Measurements from ENCODE around the gene ATOH7.
"Not testable (repeated sequence)": the region's sequence is repeated elsewhere in the genome, so short reads cannot be mapped to it uniquely, and the experiment has no call there.

The ATOH7 gene

GRCh38 chr10:68235111-68235510 is 3.2 kb upstream of the ATOH7 start:
- DNase-seq = no peak

GRCh38 chr10:68233046-68233445 is 1.1 kb upstream of the ATOH7 start:
- no peak for DNase-seq

GRCh38 chr10:68231106-68231816 is 652 bp downstream of the ATOH7 start:
- peak; percentile 11 for DNase-seq

GRCh38 chr10:68230268-68230667 is 1.6 kb downstream of the ATOH7 start:
- no peak for DNase-seq

- DNase-seq = no peak
Measured at GRCh38 chr10:68224810-68225209, 7.1 kb downstream of the ATOH7 start.

- no peak for DNase-seq
Measured at GRCh38 chr10:68223535-68224165, 8.3 kb downstream of the ATOH7 start.

GRCh38 chr10:68222391-68222790 is 9.5 kb downstream of the ATOH7 start:
- DNase-seq = no peak

- DNase-seq = no peak
Measured at GRCh38 chr10:68221196-68221595, 10.7 kb downstream of the ATOH7 start.

- no peak for DNase-seq
Measured at GRCh38 chr10:68218786-68219185, 13.1 kb downstream of the ATOH7 start.

GRCh38 chr10:68212721-68213352 is 19.1 kb downstream of the ATOH7 start:
- no peak for DNase-seq

GRCh38 chr10:68211669-68212068 is 20.2 kb downstream of the ATOH7 start:
- no peak for DNase-seq

- peak; percentile 10 for DNase-seq
Measured at GRCh38 chr10:68208424-68209042, 23.4 kb downstream of the ATOH7 start.

GRCh38 chr10:68202960-68203353 is 29.0 kb downstream of the ATOH7 start:
- DNase-seq = no peak

GRCh38 chr10:68196701-68197100 is 35.2 kb downstream of the ATOH7 start:
- DNase-seq = no peak

- DNase-seq = not testable (repeated sequence)
Measured at GRCh38 chr10:68195776-68196175, 36.1 kb downstream of the ATOH7 start.

GRCh38 chr10:68194290-68194689 is 37.6 kb downstream of the ATOH7 start:
- no peak for DNase-seq

GRCh38 chr10:68192113-68192512 is 39.8 kb downstream of the ATOH7 start:
- DNase-seq = no peak

GRCh38 chr10:68188835-68189234 is 43.1 kb downstream of the ATOH7 start:
- DNase-seq = no peak

GRCh38 chr10:68185085-68185484 is 46.8 kb downstream of the ATOH7 start:
- no peak for DNase-seq

- no peak for DNase-seq
Measured at GRCh38 chr10:68184546-68184945, 47.4 kb downstream of the ATOH7 start.
